Measurements from ENCODE around the gene DSG2. TPM values are rescaled to one million over a fixed set of nuclear protein-coding genes. Genes with fewer than 3 reads are reported as not detected.

Gene DSG2
- polyA plus RNA-seq, 1 donor from 2014 or later = 0.94 TPM

DNA sequence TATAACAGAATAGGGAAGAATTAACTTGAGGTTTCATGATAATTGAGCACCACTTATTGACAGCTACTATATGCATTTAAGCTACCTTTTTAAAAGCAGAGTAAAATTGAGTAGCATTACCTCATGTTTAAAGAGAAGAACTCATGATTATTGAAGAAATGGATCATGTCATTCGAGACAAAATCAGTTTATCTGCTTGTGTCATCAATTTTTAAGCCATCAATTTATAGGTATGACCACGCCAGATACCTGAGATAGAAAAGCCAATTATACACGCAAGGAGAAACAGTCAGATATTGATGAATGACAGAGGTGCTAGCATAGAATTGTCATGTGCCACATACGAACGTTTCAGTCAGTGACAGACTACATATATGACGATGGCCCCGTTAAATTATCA is 28.4 kb downstream of the DSG2 start:
- H3K9me2 ChIP-seq (ENCODE audit: insufficient read depth, low read length) = no peaks in the 10 kb centered on the region
- no peaks in the 10 kb centered on the region for H3K36me3 ChIP-seq (ENCODE audit: insufficient read depth, low read length)
- H2AFZ ChIP-seq (ENCODE audit: low read depth, low read length) = no peak overlapping the region
- no peaks in the 10 kb centered on the region for H3F3A ChIP-seq (ENCODE audit: insufficient read depth, low read length, poor library complexity, severe bottlenecking)
- H3K9ac ChIP-seq (ENCODE audit: low read length) = no peak overlapping the region
- no peaks in the 10 kb centered on the region for H4K20me1 ChIP-seq (ENCODE audit: insufficient read depth)
- no peak overlapping the region for H3K4me3 ChIP-seq (ENCODE audit: low read length)
- no peaks in the 10 kb centered on the region for H3K9me3 ChIP-seq (ENCODE audit: low read length)
- no peaks in the 10 kb centered on the region for H3K79me2 ChIP-seq (replicated peaks; ENCODE audit: insufficient read depth, low read length)
- no peak for TF ChIP-seq MXI1 (conservative IDR thresholded peaks at IDR 0.05; ENCODE audit: poor library complexity, severe bottlenecking)
- no peak for TF ChIP-seq RAD21 (conservative IDR thresholded peaks at IDR 0.05)
- TF ChIP-seq, protein P1, sequence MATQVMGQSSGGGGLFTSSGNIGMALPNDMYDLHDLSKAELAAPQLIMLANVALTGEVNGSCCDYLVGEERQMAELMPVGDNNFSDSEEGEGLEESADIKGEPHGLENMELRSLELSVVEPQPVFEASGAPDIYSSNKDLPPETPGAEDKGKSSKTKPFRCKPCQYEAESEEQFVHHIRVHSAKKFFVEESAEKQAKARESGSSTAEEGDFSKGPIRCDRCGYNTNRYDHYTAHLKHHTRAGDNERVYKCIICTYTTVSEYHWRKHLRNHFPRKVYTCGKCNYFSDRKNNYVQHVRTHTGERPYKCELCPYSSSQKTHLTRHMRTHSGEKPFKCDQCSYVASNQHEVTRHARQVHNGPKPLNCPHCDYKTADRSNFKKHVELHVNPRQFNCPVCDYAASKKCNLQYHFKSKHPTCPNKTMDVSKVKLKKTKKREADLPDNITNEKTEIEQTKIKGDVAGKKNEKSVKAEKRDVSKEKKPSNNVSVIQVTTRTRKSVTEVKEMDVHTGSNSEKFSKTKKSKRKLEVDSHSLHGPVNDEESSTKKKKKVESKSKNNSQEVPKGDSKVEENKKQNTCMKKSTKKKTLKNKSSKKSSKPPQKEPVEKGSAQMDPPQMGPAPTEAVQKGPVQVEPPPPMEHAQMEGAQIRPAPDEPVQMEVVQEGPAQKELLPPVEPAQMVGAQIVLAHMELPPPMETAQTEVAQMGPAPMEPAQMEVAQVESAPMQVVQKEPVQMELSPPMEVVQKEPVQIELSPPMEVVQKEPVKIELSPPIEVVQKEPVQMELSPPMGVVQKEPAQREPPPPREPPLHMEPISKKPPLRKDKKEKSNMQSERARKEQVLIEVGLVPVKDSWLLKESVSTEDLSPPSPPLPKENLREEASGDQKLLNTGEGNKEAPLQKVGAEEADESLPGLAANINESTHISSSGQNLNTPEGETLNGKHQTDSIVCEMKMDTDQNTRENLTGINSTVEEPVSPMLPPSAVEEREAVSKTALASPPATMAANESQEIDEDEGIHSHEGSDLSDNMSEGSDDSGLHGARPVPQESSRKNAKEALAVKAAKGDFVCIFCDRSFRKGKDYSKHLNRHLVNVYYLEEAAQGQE (IDR thresholded peaks at IDR 0.05; ENCODE audit: borderline replicate concordance) = no peak
- TF ChIP-seq TAF1 (IDR thresholded peaks at IDR 0.05; ENCODE audit: low read depth) = no peak
- no peak for TF ChIP-seq EP300 (conservative IDR thresholded peaks at IDR 0.05; ENCODE audit: poor library complexity, severe bottlenecking)
- TF ChIP-seq EZH2 (IDR thresholded peaks at IDR 0.05; ENCODE audit: borderline replicate concordance, insufficient read depth, low read length, poor library complexity, severe bottlenecking) = no peak
- TF ChIP-seq SMC3 (conservative IDR thresholded peaks at IDR 0.05; ENCODE audit: poor library complexity) = no peak
- TF ChIP-seq POLR2AphosphoS5 (IDR thresholded peaks at IDR 0.05) = no peak
- H3K27ac ChIP-seq (ENCODE audit: low read length) = no peak overlapping the region
- H3K27me3 ChIP-seq (ENCODE audit: insufficient read depth, low read depth, low read length) = no peaks in the 10 kb centered on the region
- H3K4me2 ChIP-seq (ENCODE audit: low read length) = no peak overlapping the region

DNA sequence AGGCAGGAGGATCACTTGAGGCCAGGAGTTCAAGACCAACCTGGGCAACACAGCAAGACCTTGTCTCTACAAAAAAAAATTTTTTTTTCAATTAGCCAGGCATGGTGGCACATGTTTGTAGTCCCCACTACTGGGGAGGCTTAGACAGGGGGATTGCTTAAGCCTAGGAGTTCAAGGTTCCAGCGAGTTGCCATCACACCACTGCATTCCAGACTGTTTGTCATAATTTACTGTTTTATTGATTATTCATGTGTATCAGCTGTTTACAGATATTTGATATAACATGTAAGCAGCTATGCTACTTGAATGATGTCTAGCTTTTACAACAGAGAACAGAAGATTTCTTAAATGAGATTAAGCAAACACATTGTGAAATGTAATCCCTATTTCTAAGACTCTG is 35.3 kb downstream of the DSG2 start:
- H3K36me3 ChIP-seq (ENCODE audit: insufficient read depth, low read length) = no peaks in the 10 kb centered on the region

More for the DNA sequence above, 35.3 kb downstream of the DSG2 start:
- no peaks in the 10 kb centered on the region for H3K9me3 ChIP-seq (ENCODE audit: low read length)
- no peak overlapping the region for H3K4me3 ChIP-seq (ENCODE audit: low read length)
- no peak overlapping the region for H3K27ac ChIP-seq (ENCODE audit: low read length)
- TF ChIP-seq POLR2AphosphoS5 (IDR thresholded peaks at IDR 0.05) = no peak
- TF ChIP-seq SMC3 (conservative IDR thresholded peaks at IDR 0.05; ENCODE audit: poor library complexity) = no peak
- TF ChIP-seq EZH2 (IDR thresholded peaks at IDR 0.05; ENCODE audit: borderline replicate concordance, insufficient read depth, low read length, poor library complexity, severe bottlenecking) = no peak
- no peak for TF ChIP-seq RAD21 (conservative IDR thresholded peaks at IDR 0.05)
- no peak for TF ChIP-seq EP300 (conservative IDR thresholded peaks at IDR 0.05; ENCODE audit: poor library complexity, severe bottlenecking)
- no peak for TF ChIP-seq TAF1 (IDR thresholded peaks at IDR 0.05; ENCODE audit: low read depth)
- TF ChIP-seq, protein P2, sequence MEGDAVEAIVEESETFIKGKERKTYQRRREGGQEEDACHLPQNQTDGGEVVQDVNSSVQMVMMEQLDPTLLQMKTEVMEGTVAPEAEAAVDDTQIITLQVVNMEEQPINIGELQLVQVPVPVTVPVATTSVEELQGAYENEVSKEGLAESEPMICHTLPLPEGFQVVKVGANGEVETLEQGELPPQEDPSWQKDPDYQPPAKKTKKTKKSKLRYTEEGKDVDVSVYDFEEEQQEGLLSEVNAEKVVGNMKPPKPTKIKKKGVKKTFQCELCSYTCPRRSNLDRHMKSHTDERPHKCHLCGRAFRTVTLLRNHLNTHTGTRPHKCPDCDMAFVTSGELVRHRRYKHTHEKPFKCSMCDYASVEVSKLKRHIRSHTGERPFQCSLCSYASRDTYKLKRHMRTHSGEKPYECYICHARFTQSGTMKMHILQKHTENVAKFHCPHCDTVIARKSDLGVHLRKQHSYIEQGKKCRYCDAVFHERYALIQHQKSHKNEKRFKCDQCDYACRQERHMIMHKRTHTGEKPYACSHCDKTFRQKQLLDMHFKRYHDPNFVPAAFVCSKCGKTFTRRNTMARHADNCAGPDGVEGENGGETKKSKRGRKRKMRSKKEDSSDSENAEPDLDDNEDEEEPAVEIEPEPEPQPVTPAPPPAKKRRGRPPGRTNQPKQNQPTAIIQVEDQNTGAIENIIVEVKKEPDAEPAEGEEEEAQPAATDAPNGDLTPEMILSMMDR (IDR thresholded peaks at IDR 0.05; ENCODE audit: poor library complexity, severe bottlenecking) = no peak
- TF ChIP-seq MXI1 (conservative IDR thresholded peaks at IDR 0.05; ENCODE audit: poor library complexity, severe bottlenecking) = no peak
- TF ChIP-seq, protein P1 (IDR thresholded peaks at IDR 0.05; ENCODE audit: borderline replicate concordance) = no peak
- no peak overlapping the region for H3K9ac ChIP-seq (ENCODE audit: low read length)
- H2AFZ ChIP-seq (ENCODE audit: low read depth, low read length) = no peak overlapping the region
- no peaks in the 10 kb centered on the region for H3F3A ChIP-seq (ENCODE audit: insufficient read depth, low read length, poor library complexity, severe bottlenecking)
- no peak overlapping the region for H3K4me2 ChIP-seq (ENCODE audit: low read length)
- H3K9me2 ChIP-seq (ENCODE audit: insufficient read depth, low read length) = no peaks in the 10 kb centered on the region
- no peaks in the 10 kb centered on the region for H4K20me1 ChIP-seq (ENCODE audit: insufficient read depth)
- H3K79me2 ChIP-seq (replicated peaks; ENCODE audit: insufficient read depth, low read length) = no peaks in the 10 kb centered on the region
- H3K27me3 ChIP-seq (ENCODE audit: insufficient read depth, low read depth, low read length) = no peaks in the 10 kb centered on the region
